Measurements from ENCODE around the gene AP1B1. TPM values are rescaled to one million over a fixed set of nuclear protein-coding genes. Genes with fewer than 3 reads are reported as not detected.
"Not testable (repeated sequence)": the region's sequence is repeated elsewhere in the genome, so short reads cannot be mapped to it uniquely, and the experiment has no call there.

The AP1B1 gene
- total RNA-seq, 1 experiment from 2014 or later: 64.1 TPM

DNA sequence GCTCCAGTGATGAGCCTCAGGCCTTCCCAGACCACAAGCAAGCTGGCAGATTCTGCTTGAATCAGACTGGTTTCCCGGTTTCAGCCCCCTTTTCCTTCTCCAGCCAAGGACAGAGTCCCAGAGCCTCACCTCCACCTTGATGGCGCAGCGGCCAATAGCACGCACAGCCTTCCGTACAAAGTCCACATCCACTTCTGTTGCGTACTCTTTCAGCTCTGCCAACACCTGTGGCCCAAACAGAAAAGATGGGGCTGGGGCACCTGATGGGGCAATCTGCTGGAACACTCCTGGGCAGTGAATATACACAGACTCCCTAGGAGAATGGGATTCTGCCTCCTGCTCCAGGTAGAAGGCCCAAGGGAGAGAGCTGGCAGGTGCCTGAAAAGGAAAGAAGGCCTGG is 37.3 kb downstream of the AP1B1 start:
- DNase-seq (ENCODE audit: low read depth): no peak

GRCh38 chr22:29348956-29349355 is 39.4 kb downstream of the AP1B1 start:
- DNase-seq (ENCODE audit: low read depth): peak; percentile 18

DNA sequence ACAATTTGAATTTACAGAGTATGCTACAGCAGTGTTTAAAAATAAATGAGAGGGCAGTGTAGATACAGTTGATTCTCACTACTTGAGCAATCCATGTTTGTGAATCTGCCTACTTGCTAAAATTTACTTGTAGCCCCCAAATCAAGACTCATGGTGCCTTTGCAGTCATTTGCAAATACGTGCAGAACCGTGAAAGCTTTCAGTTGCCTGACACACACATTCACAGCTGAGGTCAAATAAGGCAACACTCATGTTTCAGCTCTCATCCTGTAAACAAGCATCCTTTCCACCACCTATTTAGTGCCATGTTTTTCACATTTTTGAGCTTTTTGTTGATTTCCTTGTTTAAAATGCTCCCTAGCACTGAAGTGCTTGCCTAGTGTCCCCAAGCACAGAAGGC is 40.3 kb downstream of the AP1B1 start:
- DNase-seq (ENCODE audit: low read depth): no peak

- no peak for DNase-seq (ENCODE audit: low read depth)
Observed at GRCh38 chr22:29346659-29347058, 41.7 kb downstream of the AP1B1 start.

GRCh38 chr22:29345932-29346331 is 42.4 kb downstream of the AP1B1 start:
- no peak for DNase-seq (ENCODE audit: low read depth)

GRCh38 chr22:29344889-29345288 is 43.5 kb downstream of the AP1B1 start:
- DNase-seq (ENCODE audit: low read depth): not testable (repeated sequence)

- DNase-seq (ENCODE audit: low read depth): peak; percentile 17
Observed at GRCh38 chr22:29344137-29344536, 44.2 kb downstream of the AP1B1 start.

DNA sequence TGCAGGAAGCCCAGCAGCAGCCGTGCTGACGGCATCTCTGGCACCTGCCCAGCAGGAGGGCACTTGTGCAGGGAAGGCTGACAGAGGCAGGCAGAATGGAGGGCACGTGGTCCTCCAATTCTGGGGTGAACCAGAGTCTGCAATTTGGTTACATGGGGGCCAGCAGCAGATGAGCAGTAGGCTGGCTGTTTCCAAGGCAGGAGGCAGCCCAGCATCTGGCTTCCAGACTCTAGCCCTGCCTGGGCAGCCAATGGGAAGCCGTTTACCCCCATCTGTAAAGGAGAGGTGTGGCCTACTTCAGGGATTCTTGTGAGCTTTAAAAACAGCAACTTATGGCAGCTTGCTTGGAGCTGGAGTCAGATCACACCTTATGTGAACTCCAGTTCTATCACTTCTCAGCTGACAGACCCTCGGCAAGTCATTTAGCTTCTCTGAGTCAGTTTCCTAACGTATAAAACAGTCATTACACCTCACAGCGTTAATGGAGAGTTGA is 45.0 kb downstream of the AP1B1 start:
- no peak for DNase-seq (ENCODE audit: low read depth)

DNA sequence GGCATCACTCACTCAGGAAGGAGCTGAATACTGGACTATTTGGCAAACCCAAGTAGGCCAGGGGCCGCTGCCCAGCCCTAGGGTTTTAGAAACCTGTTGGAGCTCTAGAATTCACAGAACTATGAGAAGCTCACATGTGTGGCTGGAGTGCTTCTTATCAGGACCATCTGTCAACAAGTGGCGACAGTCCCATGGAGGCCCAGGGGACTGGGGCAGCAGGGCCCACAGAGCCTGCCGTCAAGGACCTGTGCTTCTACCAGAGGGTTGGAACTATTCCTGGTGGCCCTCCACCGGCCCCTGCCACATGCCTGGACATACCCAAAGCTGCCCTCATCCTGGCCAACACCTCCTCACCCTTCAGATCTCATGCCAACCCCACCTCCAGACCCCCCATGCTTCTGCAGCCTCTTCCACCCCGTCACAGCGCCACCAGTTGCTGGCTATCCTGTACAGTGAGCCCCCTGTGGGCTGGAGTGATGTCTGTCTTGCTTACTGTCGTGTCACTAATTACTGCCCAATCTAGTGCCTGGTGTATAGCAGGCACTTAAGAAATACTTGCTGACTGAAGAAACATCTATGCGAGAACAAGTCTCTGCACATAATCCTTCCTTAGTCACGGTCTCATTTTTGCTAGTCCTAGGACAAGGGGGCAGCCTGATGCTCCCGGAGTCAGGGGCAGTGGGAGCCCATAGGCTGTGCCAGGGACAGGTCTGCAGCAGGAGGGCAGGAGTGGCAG is 45.6 kb downstream of the AP1B1 start:
- DNase-seq (ENCODE audit: low read depth): no peak

- DNase-seq (ENCODE audit: low read depth): no peak
Observed at GRCh38 chr22:29342177-29342576, 46.2 kb downstream of the AP1B1 start.

- DNase-seq (ENCODE audit: low read depth): no peak
Observed at GRCh38 chr22:29341849-29342127, 46.6 kb downstream of the AP1B1 start.

DNA sequence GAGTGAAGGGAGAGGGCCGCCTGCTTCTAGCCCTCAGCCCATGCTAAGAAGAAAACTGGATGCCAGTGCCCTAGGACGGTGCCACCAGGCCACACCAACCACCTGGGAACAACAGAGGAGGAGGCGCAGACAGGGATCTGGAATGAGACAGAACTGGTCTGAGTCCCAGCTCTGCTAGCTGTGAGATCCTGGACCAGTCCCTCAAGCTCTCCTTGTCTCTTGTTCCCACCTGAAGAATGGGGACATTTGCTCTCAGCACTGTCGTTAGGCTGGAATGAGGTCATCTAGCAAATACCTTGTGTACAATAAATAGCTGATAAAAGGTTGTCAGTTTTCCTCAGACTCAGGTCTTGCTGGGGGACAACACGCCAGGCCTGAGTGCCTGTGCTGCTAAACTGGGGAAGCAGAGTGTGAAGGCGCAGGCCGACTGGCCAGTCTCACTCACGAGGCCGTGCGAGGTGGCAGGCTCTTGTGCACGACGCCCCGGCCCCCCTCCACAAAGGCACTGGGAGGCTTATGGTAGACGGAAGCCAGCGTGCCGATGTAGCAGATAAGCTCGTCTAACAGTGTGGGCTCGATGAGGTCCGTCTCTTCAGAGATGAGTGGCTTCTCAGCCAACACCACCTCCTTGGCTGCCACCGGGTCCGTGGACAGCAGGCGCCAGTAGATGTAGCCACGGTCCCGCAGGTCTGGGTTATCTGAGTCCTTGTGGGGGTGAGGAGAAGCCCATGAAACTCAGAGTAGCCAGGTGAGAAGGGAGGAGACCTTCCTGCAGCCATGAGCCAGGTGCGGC is 47.1 kb downstream of the AP1B1 start:
- DNase-seq (ENCODE audit: low read depth): no peak

DNA sequence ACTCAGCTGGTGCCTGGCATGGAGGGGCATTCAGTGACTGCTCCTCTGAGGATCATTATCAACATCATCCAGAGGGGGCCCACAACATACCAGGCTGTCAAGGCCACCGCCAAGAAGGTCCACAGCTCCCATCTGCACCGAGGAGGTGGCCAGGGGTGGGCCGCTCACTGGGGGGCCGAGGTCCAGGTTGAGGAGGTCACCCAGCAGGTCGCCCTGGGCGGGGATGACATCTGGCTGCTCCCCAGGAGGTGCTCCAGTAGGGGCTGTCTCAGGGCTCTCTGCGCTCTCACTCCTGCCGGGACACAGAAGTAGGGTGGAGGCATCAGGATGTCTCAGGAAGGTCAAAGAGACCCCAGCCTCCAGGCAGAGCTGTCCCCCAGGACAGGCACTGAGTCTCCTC is 47.8 kb downstream of the AP1B1 start:
- no peak for DNase-seq (ENCODE audit: low read depth)

GRCh38 chr22:29339381-29340235 is 48.8 kb downstream of the AP1B1 start:
- DNase-seq (ENCODE audit: low read depth): no peak

DNA sequence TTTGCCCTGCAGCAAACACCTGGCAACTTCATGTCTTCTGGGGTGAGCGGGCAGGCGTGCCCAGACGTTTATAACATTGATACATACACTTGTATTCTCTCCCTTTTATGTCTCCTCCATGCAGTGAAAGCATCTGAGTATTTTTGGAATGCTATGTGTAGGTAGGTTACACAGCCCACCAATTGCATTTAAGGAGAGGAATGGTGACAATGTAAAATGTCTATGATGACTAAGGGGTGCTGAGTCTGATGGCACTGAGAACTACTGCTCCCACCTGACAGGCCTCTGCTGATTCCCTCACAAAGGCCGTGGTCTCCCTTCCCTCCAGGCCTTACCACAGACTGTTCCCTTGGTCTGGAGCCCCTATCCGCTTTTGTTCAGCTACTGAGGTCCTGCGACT is 50.0 kb downstream of the AP1B1 start:
- no peak for DNase-seq (ENCODE audit: low read depth)

DNA sequence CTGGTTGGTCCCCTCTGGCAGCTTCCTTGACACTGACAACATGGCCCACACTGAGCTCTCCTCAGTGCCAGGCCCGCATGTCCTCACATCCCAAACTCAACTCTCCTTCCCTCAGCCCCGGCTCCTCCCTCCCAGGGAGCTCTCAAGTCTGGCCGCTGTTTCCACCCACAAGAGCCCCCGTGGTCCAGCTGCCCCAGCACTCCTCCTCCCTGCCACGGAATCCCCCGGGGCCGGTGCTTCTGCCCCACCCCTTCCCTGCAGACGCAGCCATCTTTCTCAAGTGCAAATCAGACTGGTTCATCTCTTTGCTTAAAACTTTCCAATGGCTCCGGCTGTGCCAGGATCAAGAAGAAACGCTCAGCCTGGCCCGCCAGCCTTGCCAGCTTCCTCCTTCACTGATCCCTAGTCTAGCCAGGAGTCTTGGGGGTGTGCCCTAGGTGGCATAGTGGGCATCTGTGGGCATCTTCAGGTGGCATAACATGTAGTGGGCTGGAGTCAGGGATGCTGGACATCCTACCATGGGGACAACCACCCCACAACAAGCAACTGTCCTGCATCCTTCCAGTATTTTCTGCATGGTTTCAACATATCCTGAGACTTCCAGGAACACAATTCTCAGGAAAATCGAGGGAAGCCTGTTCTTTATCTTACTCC is 50.6 kb downstream of the AP1B1 start:
- DNase-seq (ENCODE audit: low read depth): no peak

DNA sequence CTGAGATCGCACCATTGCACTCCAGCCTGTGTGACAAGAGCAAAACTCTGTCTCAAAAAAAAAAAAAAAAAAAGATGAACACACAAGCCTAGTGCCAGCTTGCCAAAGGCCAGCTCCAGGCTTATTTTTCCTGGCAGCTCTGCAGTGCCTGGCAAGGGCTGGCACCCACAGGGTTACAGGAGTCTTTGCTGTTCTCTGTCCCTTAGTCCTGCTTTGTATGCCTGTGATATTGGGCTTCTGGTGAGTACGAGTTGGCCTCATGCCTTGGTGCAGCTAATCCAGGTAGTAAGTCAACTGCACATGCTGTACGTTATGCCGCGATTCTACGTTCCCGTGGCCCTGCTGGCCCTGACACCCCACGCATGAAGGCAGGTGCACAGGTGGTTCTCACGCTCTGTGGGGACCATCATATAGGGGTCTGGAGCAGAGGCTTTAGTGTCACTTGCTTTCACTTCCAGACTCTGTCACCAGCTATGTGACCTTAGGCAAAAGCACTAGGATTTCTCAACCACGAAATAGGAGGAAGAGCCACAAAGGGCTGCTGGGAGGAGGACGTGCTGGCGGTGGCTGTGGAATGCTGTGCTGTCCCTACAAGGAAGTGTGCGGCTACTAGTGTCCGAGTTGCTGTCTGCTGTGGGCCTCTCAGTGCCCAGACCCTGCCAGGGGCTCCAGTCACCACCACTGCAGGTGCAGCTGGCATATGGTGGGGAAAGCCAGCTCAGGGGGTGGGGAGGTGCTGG is 51.4 kb downstream of the AP1B1 start:
- DNase-seq (ENCODE audit: low read depth): no peak

DNA sequence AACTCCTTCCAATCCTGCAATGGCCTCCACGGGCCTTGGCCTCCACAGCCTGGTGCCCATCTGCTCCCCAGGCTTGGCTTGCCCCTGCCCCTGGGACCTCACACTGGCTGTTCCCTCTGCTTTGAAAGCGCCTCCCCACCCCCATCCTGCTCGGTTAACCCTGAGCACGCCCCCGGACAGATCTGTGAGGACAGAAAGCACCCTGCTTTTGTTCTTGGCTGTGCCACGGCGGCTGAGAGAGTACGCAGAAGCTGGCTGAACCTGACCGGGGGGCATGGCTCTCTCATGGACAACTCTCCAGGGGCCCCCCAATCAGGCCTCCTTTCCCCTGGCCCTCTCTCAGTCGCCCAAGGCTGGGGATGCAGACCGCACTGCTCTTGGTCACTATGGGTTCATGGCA is 52.7 kb downstream of the AP1B1 start:
- DNase-seq (ENCODE audit: low read depth): no peak

DNA sequence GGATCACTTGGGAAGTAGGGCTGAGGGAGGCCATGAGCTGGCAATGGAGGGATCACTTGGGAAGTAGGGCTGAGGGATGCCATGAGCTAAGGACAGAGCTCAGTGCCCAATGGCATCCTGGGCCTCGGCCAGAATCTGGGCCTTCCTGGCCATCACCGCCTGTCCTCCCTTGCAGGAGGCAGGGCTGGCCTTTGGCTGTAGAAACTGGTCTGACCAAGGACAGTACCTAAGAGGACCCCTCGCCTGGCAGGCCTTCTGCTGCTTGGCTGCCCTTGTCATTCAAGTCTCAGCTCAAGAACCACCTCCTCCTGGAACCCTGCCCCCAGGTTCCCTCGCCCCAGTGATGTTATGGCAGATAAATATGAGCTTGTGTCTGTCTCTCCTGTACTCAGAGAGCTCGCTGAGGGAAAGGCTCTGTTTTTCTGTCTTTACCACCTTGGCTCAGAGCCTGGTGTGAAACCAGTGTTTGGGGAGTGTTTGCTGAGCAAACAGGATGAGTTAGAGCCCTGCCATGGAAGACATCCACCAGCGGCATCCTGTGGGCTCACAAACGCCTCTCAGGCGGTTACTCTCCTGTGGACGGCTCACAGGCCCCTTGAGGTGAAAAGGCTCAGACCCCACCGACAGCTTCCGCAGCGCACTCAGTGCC is 53.5 kb downstream of the AP1B1 start:
- DNase-seq (ENCODE audit: low read depth): no peak

- no peak for DNase-seq (ENCODE audit: low read depth)
Observed at GRCh38 chr22:29334148-29334547, 54.2 kb downstream of the AP1B1 start.

Measured in LHCN-M2 (cell line).